Keratinocyte (primary cell): ENCODE results near the gene INHBE. TPM values are rescaled to one million over a fixed set of nuclear protein-coding genes. Genes with fewer than 3 reads are reported as not detected.

Experiments
- DNase-seq: peaks from one replicate; pipeline ENCODE4 v3.0.0-alpha.2; 2011; ENCODE audit warnings: low read depth, missing footprints, low spot score
- FAIRE-seq: peaks from 2 replicates; lab custom pipeline; 2011; peaks lifted over from hg19 to GRCh38; lab: Jason Lieb, UNC
- H2AFZ ChIP-seq: 2 replicates; pipeline ENCODE4 v1.6.0; 2012; ENCODE audit warnings: low read length, control low read depth, inconsistent platforms; ENCODE audit not compliant: control insufficient read depth
- H3K27ac ChIP-seq: 2 replicates; pipeline ENCODE4 v1.5.1; 2011; ENCODE audit warnings: low read length; ENCODE audit not compliant: control insufficient read depth, insufficient read depth
- H3K27me3 ChIP-seq: 3 replicates; pipeline ENCODE4 v1.6.0; 2011; ENCODE audit warnings: low read length; ENCODE audit not compliant: control insufficient read depth, insufficient read depth; ENCODE audit errors: extremely low read depth
- H3K36me3 ChIP-seq, 2 experiments: 2 replicates in 1 of 2; 3 replicates in 1 of 2; pipeline ENCODE4 v1.5.1; 2011; ENCODE audit warnings: low read length in 2 of 2, mild to moderate bottlenecking in 1 of 2; ENCODE audit not compliant: control insufficient read depth in 2 of 2, insufficient read depth in 2 of 2; ENCODE audit errors: extremely low read depth in 1 of 2
- H3K4me1 ChIP-seq: 3 replicates; pipeline ENCODE4 v1.5.1; 2011; ENCODE audit warnings: low read length; ENCODE audit not compliant: control insufficient read depth, insufficient read depth; ENCODE audit errors: extremely low read depth
- H3K4me2 ChIP-seq: 3 replicates; pipeline ENCODE4 v1.6.0; 2011; ENCODE audit warnings: low read depth, low read length; ENCODE audit not compliant: control insufficient read depth, insufficient read depth; ENCODE audit errors: extremely low read depth
- H3K4me3 ChIP-seq, 3 experiments: fragments of 200-600 bp in 1 of 3; sonication (generic) in 1 of 3; 2 replicates in 2 of 3; 3 replicates in 1 of 3; pipeline ENCODE4 v1.5.1; 2011 to 2016; ENCODE audit warnings: low read length in 3 of 3, mild to moderate bottlenecking in 3 of 3, control low read depth in 2 of 3, inconsistent platforms in 1 of 3, low read depth in 1 of 3, mixed read lengths in 1 of 3, mixed run types in 1 of 3, moderate library complexity in 1 of 3; ENCODE audit not compliant: control insufficient read depth in 2 of 3, insufficient read depth in 2 of 3; ENCODE audit errors: extremely low read depth in 1 of 3
- H3K79me2 ChIP-seq: 2 replicates; pipeline ENCODE4 v1.6.0; 2012; ENCODE audit warnings: low read length; ENCODE audit not compliant: control insufficient read depth, insufficient read depth
- H3K9ac ChIP-seq: 3 replicates; pipeline ENCODE4 v1.6.0; 2011; ENCODE audit warnings: low read length; ENCODE audit not compliant: control insufficient read depth, insufficient read depth; ENCODE audit errors: extremely low read depth
- H3K9me1 ChIP-seq: 3 replicates; pipeline ENCODE4 v1.6.0; 2011; ENCODE audit warnings: low read length; ENCODE audit not compliant: control insufficient read depth, insufficient read depth; ENCODE audit errors: extremely low read depth
- H3K9me3 ChIP-seq: 2 replicates; pipeline ENCODE4 v1.5.1; 2012; ENCODE audit warnings: low read depth, low read length; ENCODE audit not compliant: control insufficient read depth
- H4K20me1 ChIP-seq: 3 replicates; pipeline ENCODE4 v1.6.0; 2011; ENCODE audit warnings: low read length; ENCODE audit not compliant: control insufficient read depth, insufficient read depth; ENCODE audit errors: extremely low read depth
- CTCF ChIP-seq, 3 experiments: IDR thresholded peaks in 1 of 3; conservative IDR thresholded peaks in 1 of 3; optimal IDR thresholded peaks in 1 of 3; 2 replicates in 2 of 3; 3 replicates in 1 of 3; pipeline versions ENCODE3 to v1.5.1; 2011; ENCODE audit warnings: low read length in 3 of 3, mild to moderate bottlenecking in 3 of 3, moderate library complexity in 2 of 3, control low read depth in 1 of 3, inconsistent platforms in 1 of 3; ENCODE audit not compliant: insufficient read depth in 2 of 3; ENCODE audit errors: extremely low read depth in 1 of 3
- EZH2 ChIP-seq: IDR thresholded peaks from one replicate; pipeline ENCODE4 v1.6.1; 2012; ENCODE audit warnings: inconsistent platforms, mild to moderate bottlenecking, low read length, moderate library complexity
- dilution Hi-C: fragments of 300-500 bp; cut with MboI; formaldehyde crosslinking; loops from one replicate; pipeline ENCODE4 v1.7.0; 2020; ENCODE audit warnings: low sequenced_read_pairs; ENCODE audit not compliant: extremely low pct_ligation_motif_present
- polyA plus RNA-seq, 5 experiments: library from polyadenylated mRNA; depleted of rRNA in 3 of 5; stranded (reverse) in 3 of 5; stranded (forward) in 1 of 5; unstranded in 1 of 5; fragments of >200 nt; gene quantifications; 1 replicate in 1 of 5; 2 replicates in 3 of 5; 3 replicates in 1 of 5; pipeline versions ENCODE4 v1.2.1 to v1.2.3, GENCODE V29; 2011 to 2012; ENCODE audit warnings: missing spikeins in 2 of 5, low read depth in 1 of 5, low replicate concordance in 1 of 5

INHBE gene
- polyA plus RNA-seq, 1 donor (not counting 4 experiments of a cell fraction or from before 2014, with no cell fraction given): not detected

DNA sequence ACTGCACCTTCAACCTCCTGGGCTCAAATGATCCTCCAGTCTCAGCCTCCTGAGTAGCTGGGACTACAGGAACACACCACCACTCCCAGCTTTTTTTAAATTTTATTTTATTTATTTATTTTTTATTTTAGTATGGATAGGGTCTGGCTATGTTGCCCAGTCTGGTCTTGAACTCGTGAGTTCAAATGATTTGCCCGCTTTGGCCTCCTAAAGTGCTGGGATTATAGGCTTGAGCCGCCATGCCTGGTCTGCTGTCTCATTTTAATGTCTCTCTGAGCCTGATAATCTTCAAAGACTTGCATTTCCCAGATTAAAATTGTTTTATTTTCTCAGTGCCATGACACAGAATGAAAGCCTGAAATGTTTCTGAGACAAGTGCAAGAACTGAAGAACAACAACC is 21.7 kb upstream of the INHBE start:
- H3K4me2 ChIP-seq: no peak overlapping the region
- H3K9me3 ChIP-seq: no peaks in the 10 kb centered on the region
- DNase-seq: no peak
- no peaks in the 10 kb centered on the region for H3K27me3 ChIP-seq
- H3K4me3 ChIP-seq: no peak overlapping the region
- no peak overlapping the region for H2AFZ ChIP-seq
- TF ChIP-seq EZH2 (no peak), CTCF (optimal IDR thresholded peaks at IDR 0.05 in 1 of 3, IDR thresholded peaks at IDR 0.05 in 1 of 3, conservative IDR thresholded peaks at IDR 0.05 in 1 of 3; ENCODE audit: extremely low read depth in 1 of 3, insufficient read depth in 2 of 3, low read length in 3 of 3) (no peak)
- peaks cover 14% of the 10 kb centered on the region for H3K79me2 ChIP-seq
- H3K9me1 ChIP-seq: no peaks in the 10 kb centered on the region
- H3K9ac ChIP-seq: no peak overlapping the region
- no peaks in the 10 kb centered on the region for H3K36me3 ChIP-seq
- dilution Hi-C loops: no loop called here
- H3K27ac ChIP-seq: no peak overlapping the region
- H4K20me1 ChIP-seq: no peaks in the 10 kb centered on the region
- FAIRE-seq: no peak
- peaks cover 9% of the 10 kb centered on the region for H3K4me1 ChIP-seq

- dilution Hi-C loops: no loop called here
- H3K9ac ChIP-seq: no peak within 1 kb of the TSS
- TF ChIP-seq CTCF (optimal IDR thresholded peaks at IDR 0.05 in 1 of 3, IDR thresholded peaks at IDR 0.05 in 1 of 3, conservative IDR thresholded peaks at IDR 0.05 in 1 of 3; ENCODE audit: extremely low read depth in 1 of 3, insufficient read depth in 2 of 3, low read length in 3 of 3): no peak
- no peak for TF ChIP-seq EZH2
- no peaks in the 10 kb centered on the region for H3K36me3 ChIP-seq
- no peaks in the 10 kb centered on the region for H3K9me1 ChIP-seq
- no peak within 1 kb of the TSS for H2AFZ ChIP-seq
- DNase-seq: no peak
- H3K4me1 ChIP-seq: peaks cover 4% of the 10 kb centered on the region
- H3K79me2 ChIP-seq: peaks cover 4% of the 10 kb centered on the region
- H4K20me1 ChIP-seq: no peaks in the 10 kb centered on the region
- H3K9me3 ChIP-seq: no peaks in the 10 kb centered on the region
- H3K4me2 ChIP-seq: no peak within 1 kb of the TSS
- no peak for FAIRE-seq
- H3K27me3 ChIP-seq: no peaks in the 10 kb centered on the region
- no peak within 1 kb of the TSS for H3K4me3 ChIP-seq
- no peak within 1 kb of the TSS for H3K27ac ChIP-seq
These were observed 20.4 kb upstream of the INHBE start, which contains the start of gene INHBC for GRCh38 chr12:57434517-57435223. TSS of gene INHBC (plus strand) at chr12:57434784. CDS start at chr12:57434887, 103 bp downstream.
